ENCODE data around the gene GRIA2. TPM values are rescaled to one million over a fixed set of nuclear protein-coding genes. Genes with fewer than 3 reads are reported as not detected.
"Not testable (repeated sequence)": the region's sequence is repeated elsewhere in the genome, so short reads cannot be mapped to it uniquely, and the experiment has no call there.

The GRIA2 gene
- total RNA-seq = under 1 TPM in 1 of 4 donors, not detected in 3; 0.76 TPM

DNA sequence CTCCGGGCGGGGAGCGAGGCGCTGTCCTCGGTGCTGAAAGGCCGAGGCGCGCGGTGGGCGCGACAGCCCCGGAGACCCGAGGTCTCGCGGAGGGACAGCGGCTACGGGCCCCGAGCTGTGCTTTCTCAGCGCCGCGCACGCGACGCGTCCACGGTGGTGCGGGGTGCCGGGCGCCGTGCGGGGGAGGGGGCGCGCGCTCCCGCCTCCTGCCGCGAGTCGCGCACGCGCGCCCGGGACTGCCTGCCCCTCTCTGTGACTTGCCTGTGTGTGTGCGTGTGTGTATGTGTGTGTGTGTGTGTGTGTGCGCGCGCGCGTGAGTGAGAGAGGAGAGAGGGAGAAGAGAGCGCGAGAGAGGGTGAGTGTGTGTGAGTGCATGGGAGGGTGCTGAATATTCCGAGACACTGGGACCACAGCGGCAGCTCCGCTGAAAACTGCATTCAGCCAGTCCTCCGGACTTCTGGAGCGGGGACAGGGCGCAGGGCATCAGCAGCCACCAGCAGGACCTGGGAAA is at the start of gene GRIA2:
Gene GRIA2 (plus strand): TSS at position 358 of the 511 bp plus-strand sequence. CDS start 315 bp downstream, outside the sequence.
- no peak for DNase-seq
- Histone ChIP-seq H3K36me3 (no peaks in the 10 kb centered on the region), H3K27me3 (peaks cover 6 to 66% (median 15%) of the 10 kb centered on the region in 4 donors), H3K9me3 (no peaks in the 10 kb centered on the region), H3K27ac (no peak within 1 kb of the TSS), H3K4me3 (peak within 1 kb of the TSS in 1 of 4 donors; percentile 60), H3K4me1 (peaks cover 4 to 25% (median 4%) of the 10 kb centered on the region in 3 donors)
- TF ChIP-seq POLR2A (IDR thresholded peaks at IDR 0.05) = no peak
- TF ChIP-seq, protein P1, sequence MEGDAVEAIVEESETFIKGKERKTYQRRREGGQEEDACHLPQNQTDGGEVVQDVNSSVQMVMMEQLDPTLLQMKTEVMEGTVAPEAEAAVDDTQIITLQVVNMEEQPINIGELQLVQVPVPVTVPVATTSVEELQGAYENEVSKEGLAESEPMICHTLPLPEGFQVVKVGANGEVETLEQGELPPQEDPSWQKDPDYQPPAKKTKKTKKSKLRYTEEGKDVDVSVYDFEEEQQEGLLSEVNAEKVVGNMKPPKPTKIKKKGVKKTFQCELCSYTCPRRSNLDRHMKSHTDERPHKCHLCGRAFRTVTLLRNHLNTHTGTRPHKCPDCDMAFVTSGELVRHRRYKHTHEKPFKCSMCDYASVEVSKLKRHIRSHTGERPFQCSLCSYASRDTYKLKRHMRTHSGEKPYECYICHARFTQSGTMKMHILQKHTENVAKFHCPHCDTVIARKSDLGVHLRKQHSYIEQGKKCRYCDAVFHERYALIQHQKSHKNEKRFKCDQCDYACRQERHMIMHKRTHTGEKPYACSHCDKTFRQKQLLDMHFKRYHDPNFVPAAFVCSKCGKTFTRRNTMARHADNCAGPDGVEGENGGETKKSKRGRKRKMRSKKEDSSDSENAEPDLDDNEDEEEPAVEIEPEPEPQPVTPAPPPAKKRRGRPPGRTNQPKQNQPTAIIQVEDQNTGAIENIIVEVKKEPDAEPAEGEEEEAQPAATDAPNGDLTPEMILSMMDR (IDR thresholded peaks at IDR 0.05) = no peak
- intact Hi-C loops (cut with DNase I) = no loop called here
- 14 to 31% methylated on average over 14 to 18 of the region's 57 CpGs for WGBS, 2 donors

DNA sequence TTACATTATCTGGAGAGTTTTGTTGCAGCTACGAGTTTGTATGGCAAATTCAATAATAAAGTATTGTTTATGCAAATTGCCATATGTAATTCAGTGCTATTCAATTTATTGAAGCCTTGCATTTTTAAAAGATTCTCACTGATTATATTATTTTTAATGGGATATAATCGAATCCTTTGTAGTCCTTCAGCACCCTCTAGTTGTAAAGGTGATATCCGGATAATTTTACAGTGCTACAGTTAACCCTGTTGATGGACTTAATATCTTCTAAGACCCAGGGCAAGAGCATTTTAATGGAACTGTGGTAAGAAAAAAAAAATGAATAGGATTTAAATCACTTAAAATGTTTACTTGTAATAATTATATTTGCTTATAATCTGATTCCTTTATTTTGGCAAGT is 48.5 kb upstream of the GRIA2 start:
- TF ChIP-seq POLR2A (IDR thresholded peaks at IDR 0.05) = no peak
- TF ChIP-seq, protein P1 (IDR thresholded peaks at IDR 0.05) = no peak
- DNase-seq = no peak
- intact Hi-C loops (cut with DNase I) = no loop called here
- Histone ChIP-seq H3K27ac (no peak overlapping the region), H3K27me3 (peaks cover 0 to 3% (median 0%) of the 10 kb centered on the region in 4 donors), H3K4me3 (no peak overlapping the region), H3K4me1 (no peaks in the 10 kb centered on the region), H3K36me3 (no peaks in the 10 kb centered on the region), H3K9me3 (no peaks in the 10 kb centered on the region)
- WGBS, 2 donors = 26 to 27% methylated on average over 3 of the region's 3 CpGs

DNA sequence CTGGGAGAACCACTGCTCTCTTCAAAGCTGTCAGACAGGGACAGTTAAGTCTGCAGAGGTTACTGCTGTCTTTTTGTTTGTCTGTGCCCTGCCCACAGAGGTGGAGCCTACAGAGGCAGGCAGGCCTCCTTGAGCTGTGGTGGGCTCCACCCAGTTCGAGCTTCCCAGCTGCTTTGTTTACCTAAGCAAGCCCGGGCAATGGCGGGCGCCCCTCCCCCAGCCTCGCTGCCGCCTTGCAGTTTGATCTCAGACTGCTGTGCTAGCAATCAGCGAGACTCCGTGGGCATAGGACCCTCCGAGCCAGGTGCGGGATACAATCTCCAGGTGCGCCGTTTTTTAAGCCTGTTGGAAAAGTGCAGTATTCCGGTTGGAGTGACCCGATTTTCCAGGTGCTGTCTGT is 40.3 kb upstream of the GRIA2 start:
- DNase-seq; intact Hi-C loops (cut with DNase I); H3K9me3 ChIP-seq; H3K36me3 ChIP-seq; H3K4me1 ChIP-seq; H3K4me3 ChIP-seq; H3K27me3 ChIP-seq; H3K27ac ChIP-seq: not testable (repeated sequence)
- WGBS, 2 donors = 73 to 100% methylated on average over 4 to 10 of the region's 14 CpGs

DNA sequence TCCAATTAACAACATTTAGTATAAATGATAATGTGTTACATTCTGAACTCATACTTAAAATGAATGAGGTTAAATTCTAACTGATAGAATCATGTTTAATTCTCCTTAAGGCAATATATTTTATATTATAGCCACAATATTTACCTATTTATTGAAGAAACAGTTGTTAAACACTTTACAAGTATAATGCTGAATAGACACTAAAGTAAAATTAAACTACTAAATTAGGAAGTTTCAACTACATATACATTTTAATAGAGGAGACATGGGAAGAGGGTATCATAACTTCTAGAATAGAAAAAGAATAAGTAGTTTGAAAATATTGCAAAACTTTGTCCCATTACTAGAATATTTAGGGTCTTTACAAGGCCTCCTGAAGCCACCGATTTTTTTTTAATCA is 36.2 kb upstream of the GRIA2 start:
- TF ChIP-seq POLR2A (IDR thresholded peaks at IDR 0.05) = no peak
- TF ChIP-seq, protein P1 (IDR thresholded peaks at IDR 0.05) = no peak
- intact Hi-C loops (cut with DNase I) = no loop called here
- H3K36me3 ChIP-seq = no peaks in the 10 kb centered on the region
- H3K27me3 ChIP-seq = no peaks in the 10 kb centered on the region
- H3K27ac ChIP-seq = no peak overlapping the region
- 80 to 93% methylated on average over 1 of the region's 1 CpG for WGBS, 2 donors
- no peaks in the 10 kb centered on the region for H3K4me1 ChIP-seq
- H3K4me3 ChIP-seq = no peak overlapping the region
- H3K9me3 ChIP-seq = no peaks in the 10 kb centered on the region
- no peak for DNase-seq

DNA sequence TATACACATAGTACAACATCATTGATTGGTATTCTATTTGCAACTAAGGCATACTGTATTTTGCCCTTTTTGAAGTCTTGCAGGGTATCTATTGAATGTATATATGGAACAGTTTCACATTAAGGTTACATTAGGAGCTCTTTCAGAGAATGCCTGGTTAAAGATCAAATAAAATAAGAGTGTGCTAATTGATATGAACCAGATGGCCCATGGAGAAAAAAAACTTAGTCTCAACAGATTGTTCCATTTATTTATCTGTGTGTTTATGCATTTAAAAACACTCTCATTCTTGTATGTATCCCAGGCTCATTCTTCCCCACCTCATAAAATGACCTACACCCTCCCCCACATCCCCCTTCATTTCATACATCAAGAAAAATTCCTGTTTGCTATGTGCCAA is 35.2 kb upstream of the GRIA2 start:
- no peak overlapping the region for H3K27ac ChIP-seq
- H3K27me3 ChIP-seq = no peaks in the 10 kb centered on the region
- no peak for TF ChIP-seq POLR2A (IDR thresholded peaks at IDR 0.05)
- TF ChIP-seq, protein P1 (IDR thresholded peaks at IDR 0.05) = no peak
- intact Hi-C loops (cut with DNase I) = no loop called here
- no peaks in the 10 kb centered on the region for H3K9me3 ChIP-seq
- H3K4me3 ChIP-seq = no peak overlapping the region
- no peaks in the 10 kb centered on the region for H3K4me1 ChIP-seq
- no peak for DNase-seq
- no peaks in the 10 kb centered on the region for H3K36me3 ChIP-seq

DNA sequence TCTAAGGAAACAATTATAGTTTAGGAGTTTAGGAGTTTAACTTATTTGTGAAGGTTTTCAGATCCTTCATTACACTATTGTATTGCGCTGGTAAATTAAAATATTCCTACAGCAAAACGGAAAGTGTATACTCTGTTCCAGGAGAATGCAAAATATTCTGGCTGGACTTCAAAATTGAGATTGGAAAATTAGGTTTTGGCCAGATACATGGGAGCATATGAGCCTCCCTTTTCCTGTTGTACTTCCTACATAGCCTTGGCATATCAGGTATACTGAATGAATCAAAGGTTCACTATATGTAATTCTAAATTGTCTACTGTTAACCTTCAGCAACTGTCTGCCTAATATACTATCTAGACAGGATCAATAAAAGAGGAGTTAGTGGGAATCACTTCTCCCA is 25.2 kb upstream of the GRIA2 start:
- no peaks in the 10 kb centered on the region for H3K36me3 ChIP-seq
- no peak overlapping the region for H3K4me3 ChIP-seq
- WGBS, 2 donors = 82 to 84% methylated on average over 2 of the region's 2 CpGs
- intact Hi-C loops (cut with DNase I) = no loop called here
- no peak overlapping the region for H3K27ac ChIP-seq
- no peaks in the 10 kb centered on the region for H3K4me1 ChIP-seq
- no peak for TF ChIP-seq POLR2A (IDR thresholded peaks at IDR 0.05)
- TF ChIP-seq, protein P1 (IDR thresholded peaks at IDR 0.05) = no peak
- no peaks in the 10 kb centered on the region for H3K27me3 ChIP-seq
- DNase-seq = no peak
- H3K9me3 ChIP-seq = no peaks in the 10 kb centered on the region

Measured in esophagus squamous epithelium (tissue), 5 donors.